GM21825 (cell line): ENCODE results near the gene CCDC92.
"Not testable (repeated sequence)": the region's sequence is repeated elsewhere in the genome, so short reads cannot be mapped to it uniquely, and the experiment has no call there.

Experiments used
- ATAC-seq: cut with Tn5 transposase; IDR thresholded peaks from one replicate; pipeline ENCODE4 v1.9.1; 2021; ENCODE audit warnings: mild to moderate bottlenecking, moderate library complexity; ENCODE audit not compliant: unreplicated experiment

Gene CCDC92

GRCh38 chr12:123912415-123913380 lies 59.9 kb downstream of the CCDC92 start:
- no peak for ATAC-seq

GRCh38 chr12:123911672-123912409 lies 60.8 kb downstream of the CCDC92 start:
- ATAC-seq, result not testable (repeated sequence)

- ATAC-seq, result no peak
These were observed 61.9 kb downstream of the CCDC92 start for GRCh38 chr12:123910761-123911193.

- no peak for ATAC-seq
These were observed 62.6 kb downstream of the CCDC92 start for GRCh38 chr12:123910057-123910456.

- ATAC-seq, result no peak
These were observed 63.5 kb downstream of the CCDC92 start for GRCh38 chr12:123908884-123909725.

- no peak for ATAC-seq
These were observed 64.7 kb downstream of the CCDC92 start for GRCh38 chr12:123907726-123908476.

GRCh38 chr12:123906711-123907420 lies 65.8 kb downstream of the CCDC92 start:
- no peak for ATAC-seq

GRCh38 chr12:123905319-123905925 lies 67.2 kb downstream of the CCDC92 start:
- ATAC-seq, result no peak

- no peak for ATAC-seq
These were observed 69.1 kb downstream of the CCDC92 start for GRCh38 chr12:123903301-123904065.

GRCh38 chr12:123902821-123903220 lies 69.8 kb downstream of the CCDC92 start:
- ATAC-seq, result no peak

GRCh38 chr12:123900871-123901376 lies 71.7 kb downstream of the CCDC92 start:
- ATAC-seq, result no peak

GRCh38 chr12:123899368-123899767 lies 73.3 kb downstream of the CCDC92 start:
- ATAC-seq, result no peak

- ATAC-seq, result no peak
These were observed 74.0 kb downstream of the CCDC92 start for GRCh38 chr12:123898673-123899072.

GRCh38 chr12:123897221-123897620 lies 75.4 kb downstream of the CCDC92 start:
- ATAC-seq, result no peak

- ATAC-seq, result no peak
These were observed 75.9 kb downstream of the CCDC92 start for GRCh38 chr12:123896767-123897166.

- no peak for ATAC-seq
These were observed 77.2 kb downstream of the CCDC92 start for GRCh38 chr12:123895451-123895850.

- no peak for ATAC-seq
These were observed 77.7 kb downstream of the CCDC92 start for GRCh38 chr12:123894823-123895345.

GRCh38 chr12:123893276-123893675 lies 79.4 kb downstream of the CCDC92 start:
- ATAC-seq, result no peak
